HG02970 (cell line): Measurements from ENCODE around the gene STAT6.
"Not testable (repeated sequence)": the region's sequence is repeated elsewhere in the genome, so short reads cannot be mapped to it uniquely, and the experiment has no call there.

Experiments used
- ATAC-seq: cut with Tn5 transposase; IDR thresholded peaks from one replicate; pipeline ENCODE4 v1.9.1; 2021; ENCODE audit warnings: mild to moderate bottlenecking, moderate library complexity, moderate number of reproducible peaks; ENCODE audit not compliant: unreplicated experiment, low FRiP score

Gene STAT6

DNA sequence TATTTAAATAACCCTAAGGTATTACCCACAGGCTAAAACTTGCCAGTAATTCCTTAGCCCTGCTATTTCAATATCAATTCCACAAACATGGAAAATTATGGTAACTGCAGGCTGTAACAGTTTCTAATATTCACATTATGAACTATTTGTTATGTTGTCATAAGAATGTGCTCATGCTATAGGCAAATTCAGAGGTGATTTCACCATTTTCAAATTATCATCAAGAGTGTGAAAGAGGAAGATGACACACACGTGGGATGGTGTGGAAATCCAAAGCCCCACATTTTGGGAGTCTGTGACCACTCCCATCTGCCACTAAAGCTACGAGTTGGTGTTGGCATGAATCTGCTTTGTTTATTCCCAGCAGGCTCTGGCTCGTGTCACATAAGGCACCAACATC lies 55.3 kb downstream of the STAT6 start:
- no peak for ATAC-seq

DNA sequence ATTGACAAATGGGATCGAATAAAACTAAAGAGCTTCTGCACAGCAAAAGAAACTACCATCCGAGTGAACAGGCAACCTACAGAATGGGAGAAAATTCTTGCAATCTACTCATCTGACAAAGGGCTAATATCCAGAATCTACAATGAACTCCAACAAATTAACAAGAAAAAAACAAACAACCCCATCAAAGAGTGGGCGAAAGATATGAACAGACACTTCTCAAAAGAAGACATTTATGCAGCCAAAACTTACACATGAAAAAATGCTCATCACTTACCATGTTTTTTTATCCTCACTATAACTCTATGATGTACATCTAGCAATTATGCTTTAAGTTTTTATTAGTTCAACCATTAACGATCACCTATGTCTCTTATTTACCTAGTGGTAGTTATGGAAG lies 57.3 kb downstream of the STAT6 start:
- not testable (repeated sequence) for ATAC-seq

DNA sequence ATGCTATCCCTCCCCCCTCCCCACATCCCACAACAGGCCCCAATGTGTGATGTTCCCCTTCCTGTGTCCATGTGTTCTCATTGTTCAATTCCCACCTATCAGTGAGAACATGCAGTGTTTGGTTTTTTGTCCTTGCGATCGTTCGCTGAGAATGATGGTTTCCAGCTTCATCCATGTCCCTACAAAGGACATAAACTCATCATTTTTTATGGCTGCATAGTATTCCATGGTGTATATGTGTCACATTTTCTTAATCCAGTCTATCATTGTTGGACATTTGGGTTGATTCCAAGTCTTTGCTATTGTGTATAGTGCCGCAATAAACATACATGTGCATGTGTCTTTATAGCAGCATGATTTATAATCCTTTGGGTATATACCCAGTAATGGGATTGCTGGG lies 58.0 kb downstream of the STAT6 start:
- not testable (repeated sequence) for ATAC-seq

DNA sequence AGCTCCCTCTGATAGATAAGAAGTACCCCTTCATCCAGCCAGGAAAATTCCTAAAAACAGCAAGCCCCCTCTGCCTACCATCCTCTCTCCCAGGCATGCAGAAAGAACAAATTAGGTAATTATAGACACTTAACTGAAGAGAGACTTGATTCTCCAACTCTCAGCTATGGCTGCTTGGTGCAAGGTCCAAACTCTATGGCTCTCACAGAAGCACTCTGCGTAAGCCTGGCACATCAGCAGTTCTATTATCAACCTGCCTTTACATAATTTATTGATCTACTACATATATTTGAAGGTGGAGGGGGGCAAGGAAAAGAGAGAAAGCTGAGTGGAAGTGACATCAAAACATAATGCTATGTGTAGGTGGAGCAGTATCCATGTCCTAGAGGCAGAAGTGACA lies 60.2 kb downstream of the STAT6 start:
- no peak for ATAC-seq

DNA sequence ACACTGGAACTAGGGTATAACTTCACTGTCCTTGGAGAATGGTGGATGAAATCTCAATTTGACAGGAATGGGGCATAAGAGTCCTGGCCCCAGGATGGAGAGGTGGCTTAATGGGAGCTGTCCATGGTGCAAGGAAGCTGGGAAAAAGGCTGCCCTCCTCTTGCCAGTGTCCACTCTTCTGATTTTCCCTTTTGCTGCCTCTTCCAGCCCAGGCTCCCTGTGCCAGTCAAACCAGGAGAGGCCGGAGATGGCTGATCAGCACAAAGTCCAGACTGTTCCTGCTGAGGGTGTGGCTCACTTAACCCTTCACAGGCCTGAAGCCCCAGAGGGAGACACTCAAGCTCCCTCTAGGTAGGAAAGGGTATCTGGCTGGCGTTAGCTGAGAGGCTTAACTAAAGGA lies 61.3 kb downstream of the STAT6 start, which contains the start of gene MYO1A:
Gene MYO1A (minus strand): TSS at position 240 of the 400 bp plus-strand sequence. CDS start 1,806 bp downstream, outside the sequence.
- ATAC-seq: no peak

DNA sequence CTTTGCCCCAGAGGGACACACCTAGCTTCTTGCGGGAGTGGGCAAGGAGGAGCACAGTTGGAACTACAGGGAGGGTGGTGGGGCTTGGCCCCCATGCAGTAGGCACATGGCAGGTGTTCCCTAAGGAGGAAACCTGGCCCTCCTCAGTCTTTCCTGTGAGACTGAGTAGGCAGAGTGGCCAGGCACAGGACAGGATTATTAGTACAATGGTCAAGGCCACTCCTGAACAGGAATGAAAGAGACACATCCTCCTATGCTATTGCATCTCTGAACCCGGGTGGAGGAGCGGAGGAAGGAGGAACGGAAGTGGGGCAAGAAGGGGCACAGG lies 62.1 kb downstream of the STAT6 start:
- no peak for ATAC-seq

DNA sequence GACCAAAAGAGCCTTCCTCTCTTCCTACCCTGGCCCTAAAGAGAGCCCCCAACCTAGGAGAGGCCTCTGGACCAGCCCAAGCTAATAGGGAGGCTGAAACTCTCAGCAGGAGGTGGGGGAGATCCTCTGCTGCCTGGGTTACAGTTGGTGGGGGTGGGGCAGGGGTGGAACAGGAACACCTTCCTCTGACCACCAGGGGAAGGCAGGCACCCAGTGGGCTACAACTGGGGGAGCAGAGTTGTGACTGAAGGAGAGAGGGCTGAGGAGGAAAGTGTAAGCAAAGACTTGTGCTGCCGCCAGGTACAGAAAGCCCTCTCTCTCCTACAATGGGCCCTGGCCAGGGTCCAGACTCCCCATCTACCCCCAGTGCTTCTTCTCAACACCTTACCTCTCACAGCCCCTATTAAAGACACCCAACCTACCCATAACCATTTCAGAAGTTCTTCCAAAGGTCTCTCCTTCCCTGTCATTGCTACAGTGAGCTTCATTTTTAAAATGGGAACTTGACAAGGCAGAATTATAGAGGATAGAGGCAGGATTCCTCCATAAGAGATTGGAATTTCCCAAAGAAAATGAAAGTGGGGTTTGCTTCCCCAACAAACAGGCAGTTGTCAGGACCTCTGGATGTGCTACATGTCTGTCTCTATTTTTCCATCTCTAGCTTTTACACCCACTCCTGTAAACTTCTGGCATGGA lies 62.6 kb downstream of the STAT6 start:
- no peak for ATAC-seq

DNA sequence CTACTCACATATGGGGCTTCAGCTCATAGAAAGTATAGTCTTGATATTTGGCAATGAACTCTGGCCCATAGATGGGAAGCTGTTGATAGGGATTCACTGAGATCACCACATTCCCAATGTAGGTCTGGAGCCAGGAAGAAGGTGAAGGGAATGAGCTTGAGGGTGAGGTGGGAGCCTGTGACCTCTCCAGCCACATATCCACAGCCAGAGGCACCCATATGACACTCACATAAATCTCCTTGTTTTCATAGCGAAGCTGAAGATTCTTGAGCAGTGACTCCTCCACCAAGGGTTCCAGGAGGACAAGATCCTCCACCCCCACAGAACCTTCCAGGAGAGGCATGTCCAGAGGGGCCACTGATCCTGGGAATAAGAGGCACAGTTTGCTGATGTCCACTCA lies 63.2 kb downstream of the STAT6 start:
- ATAC-seq: no peak

DNA sequence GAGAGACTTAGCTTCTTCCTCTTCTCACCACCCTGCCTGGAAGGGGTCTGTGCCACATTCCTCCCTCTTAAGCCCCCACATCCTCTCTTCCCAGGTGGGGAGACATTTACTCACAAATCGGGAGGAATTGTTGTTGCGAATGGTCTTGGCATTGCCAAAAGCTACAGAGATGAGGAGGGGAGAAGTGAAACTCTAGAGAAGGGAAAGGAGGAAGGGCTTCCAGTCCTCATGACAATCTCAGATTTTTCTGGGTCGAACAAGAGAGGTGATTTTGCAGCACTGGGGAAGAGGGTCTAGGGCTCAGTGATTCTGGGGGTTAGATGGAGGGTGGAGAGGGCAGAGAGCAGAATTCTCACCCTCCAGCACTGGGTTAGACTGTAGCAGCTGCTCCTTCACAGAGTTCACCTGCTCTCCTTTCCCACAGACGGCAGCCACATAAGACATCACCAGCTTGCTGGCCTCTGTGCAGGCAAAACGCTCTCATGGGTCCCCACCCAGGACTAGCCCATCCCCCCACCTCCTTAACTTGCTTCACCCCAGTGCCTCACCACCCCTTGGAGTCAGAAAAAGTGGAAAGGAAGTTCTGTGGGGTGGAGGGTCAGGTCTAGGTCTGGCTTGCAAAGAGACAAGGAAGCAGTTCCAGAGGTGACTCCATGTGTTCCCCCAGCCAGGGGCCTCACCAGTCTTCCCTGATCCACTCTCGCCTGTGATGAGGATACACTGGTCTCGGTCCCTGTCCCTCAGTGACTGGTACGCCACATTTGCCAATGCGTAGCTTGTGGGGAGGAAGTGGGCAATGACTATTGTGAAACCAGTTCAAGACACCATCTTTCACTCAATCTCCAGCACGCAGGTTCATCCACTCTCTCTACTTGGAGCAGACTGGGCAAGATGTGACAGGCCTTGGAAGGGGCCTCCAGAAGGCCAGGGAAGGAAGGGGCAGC lies 63.9 kb downstream of the STAT6 start:
- no peak for ATAC-seq

DNA sequence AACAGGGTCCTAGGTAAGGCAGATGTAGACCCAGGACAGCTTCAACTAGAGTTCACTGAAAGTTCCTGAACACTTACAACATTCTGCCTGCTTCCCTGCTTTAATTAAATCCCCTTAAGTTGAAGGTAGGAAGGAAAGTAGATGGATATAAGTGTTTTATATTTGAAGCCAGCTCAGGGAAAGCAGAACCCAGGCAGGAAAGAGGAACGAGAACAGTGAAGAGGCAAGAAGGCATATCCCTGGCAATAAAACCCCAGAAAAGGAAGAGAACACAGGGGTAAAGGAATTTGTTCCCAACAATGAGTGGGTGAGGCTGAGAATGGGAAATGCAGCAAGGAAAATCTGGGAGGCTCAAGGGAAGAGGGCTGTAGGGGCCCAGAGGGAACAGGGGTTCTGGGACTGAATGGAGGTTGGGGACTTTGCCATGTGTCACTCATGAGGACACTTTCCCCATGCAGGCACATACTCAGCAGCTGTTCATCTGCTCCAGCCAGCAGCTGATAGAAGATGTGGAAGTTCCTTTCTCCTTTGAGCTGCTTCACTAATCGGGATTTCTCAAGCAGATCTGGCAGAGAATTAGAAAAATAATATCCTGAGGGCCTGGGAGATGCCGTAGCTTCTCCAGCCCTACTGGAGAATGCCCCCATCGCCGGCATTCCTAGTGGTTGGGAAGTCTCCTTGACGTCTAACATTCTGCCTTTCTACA lies 64.9 kb downstream of the STAT6 start:
- no peak for ATAC-seq
